ENCODE results near the gene RNF144A.
"Not testable (repeated sequence)": the region's sequence is repeated elsewhere in the genome, so short reads cannot be mapped to it uniquely, and the experiment has no call there.

RNF144A gene

DNA sequence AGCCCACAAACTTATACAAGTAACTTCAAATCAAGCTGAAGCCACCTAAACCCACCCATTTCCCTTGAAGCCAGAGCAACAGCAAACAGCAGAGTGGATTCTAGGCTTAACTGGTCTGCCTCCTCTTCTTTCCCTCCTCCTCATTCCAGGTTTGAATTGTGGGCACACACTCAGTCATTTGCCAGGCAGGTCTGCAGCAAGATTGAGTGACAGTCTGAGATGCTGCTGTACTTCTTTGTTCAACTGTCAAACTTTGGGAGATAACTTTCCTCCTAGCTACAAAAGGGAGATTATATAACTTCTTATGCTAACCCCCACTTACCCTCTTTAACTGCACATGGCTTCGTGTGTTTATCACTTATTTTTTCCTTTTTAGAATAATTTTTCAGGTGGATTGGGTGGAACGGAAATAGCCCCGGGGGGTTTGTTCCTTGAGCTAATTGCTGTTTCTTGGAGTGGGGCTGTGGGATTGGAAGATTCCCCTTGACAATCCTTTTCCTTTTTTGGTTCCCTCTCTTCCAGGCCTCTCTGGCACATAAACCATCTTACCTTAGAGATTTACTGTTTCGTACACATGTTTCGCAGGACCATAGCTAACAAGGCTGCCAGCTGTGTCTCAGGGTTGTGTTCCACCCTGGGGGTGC lies 55.0 kb downstream of the RNF144A start:
- DNase-seq (ENCODE audit: low read depth, low spot score), result no peak

DNA sequence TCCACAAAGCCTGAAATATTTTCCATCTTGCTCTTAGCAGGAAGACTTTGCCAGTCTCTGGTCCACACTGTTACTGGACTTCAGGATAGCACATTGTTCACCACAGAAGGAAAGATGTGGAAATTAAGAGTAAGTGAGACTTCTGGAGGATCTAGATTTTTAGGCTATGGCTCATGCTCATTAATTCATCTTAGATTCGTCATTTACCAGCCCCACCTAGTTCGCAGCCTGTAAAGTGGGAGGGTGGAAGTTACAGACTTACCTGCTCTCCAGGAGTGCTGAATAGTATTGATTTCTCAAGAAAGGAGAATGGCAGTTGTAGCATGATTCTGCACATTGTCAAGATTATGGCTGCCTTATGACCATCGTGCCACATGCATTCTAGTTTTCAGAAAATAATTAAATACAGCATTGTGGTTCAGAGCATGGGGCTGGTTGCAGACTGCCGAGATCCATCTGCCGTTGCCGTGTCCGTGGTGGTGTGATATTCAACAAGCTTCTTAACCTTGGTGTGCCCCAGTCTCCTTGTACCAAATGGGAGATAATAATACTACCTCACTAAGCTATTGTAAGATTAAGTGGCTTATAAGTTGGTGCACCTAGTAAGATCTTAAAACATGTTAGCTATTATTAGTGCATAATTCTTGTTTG lies 56.8 kb downstream of the RNF144A start:
- no peak for DNase-seq (ENCODE audit: low read depth, low spot score)

DNA sequence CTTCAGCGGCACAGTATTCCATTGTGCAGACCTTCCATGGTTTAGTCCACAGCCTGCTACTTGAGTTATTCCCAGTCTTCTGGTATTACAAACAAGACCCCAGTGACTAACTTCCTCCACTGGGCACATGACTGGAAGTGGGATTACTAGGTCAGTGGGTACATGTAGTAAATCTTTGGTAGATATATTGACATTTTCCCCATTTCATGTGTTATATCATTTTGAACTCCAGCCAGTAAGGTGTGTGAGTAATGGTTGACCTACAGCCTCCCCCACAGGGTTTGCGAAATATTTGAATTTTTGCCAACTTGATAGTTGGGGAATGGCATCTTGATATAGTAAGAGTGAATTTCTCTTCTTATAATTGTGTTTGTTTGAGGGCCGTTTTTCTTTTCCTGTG lies 58.8 kb downstream of the RNF144A start:
- DNase-seq (ENCODE audit: low read depth, low spot score), result no peak

GRCh38 chr2:6977113-6977741 lies 60.0 kb downstream of the RNF144A start:
- no peak for DNase-seq (ENCODE audit: low read depth, low spot score)

- DNase-seq (ENCODE audit: low read depth, low spot score), result no peak
Observed at GRCh38 chr2:6977786-6978185, 60.6 kb downstream of the RNF144A start.

DNA sequence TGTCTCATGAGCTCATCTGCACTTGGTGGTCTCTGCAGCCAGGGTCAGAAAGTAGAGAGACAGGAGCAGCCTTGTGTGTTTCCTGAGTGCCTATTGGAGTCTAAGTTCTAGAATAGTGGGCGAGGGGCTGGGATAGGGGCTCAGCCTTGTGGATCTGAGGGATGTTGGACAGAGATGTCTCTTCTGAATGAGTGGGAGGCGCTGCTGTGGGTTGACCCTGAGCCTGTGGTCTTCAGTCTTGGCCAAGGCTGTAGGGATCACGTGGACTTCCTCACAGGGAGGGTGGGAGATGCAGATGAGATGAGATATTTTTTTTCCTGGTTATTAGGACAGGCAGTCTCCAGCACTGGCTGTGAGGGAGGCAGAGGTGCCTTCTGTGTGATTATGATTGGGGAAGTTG lies 61.8 kb downstream of the RNF144A start:
- no peak for DNase-seq (ENCODE audit: low read depth, low spot score)

DNA sequence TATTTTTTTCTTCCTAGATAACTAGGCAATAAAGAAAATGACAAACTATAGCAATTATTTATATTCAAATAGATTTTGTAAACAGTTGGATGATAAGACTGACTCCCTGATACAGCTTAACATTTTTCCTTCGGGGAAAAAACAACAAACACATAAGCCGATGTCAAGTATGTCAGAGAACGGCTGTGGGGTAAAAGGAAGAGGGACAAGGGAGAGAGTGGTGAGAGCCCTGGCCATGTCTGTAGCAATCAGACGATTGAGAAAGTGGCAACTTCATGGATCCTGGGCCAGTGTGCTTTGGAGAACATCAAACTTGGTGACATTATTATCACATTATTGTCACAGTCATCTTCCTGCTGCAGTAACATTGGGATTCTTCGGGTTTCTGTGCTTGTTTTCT lies 65.2 kb downstream of the RNF144A start:
- no peak for DNase-seq (ENCODE audit: low read depth, low spot score)

GRCh38 chr2:6982934-6983589 lies 65.8 kb downstream of the RNF144A start:
- no peak for DNase-seq (ENCODE audit: low read depth, low spot score)

DNA sequence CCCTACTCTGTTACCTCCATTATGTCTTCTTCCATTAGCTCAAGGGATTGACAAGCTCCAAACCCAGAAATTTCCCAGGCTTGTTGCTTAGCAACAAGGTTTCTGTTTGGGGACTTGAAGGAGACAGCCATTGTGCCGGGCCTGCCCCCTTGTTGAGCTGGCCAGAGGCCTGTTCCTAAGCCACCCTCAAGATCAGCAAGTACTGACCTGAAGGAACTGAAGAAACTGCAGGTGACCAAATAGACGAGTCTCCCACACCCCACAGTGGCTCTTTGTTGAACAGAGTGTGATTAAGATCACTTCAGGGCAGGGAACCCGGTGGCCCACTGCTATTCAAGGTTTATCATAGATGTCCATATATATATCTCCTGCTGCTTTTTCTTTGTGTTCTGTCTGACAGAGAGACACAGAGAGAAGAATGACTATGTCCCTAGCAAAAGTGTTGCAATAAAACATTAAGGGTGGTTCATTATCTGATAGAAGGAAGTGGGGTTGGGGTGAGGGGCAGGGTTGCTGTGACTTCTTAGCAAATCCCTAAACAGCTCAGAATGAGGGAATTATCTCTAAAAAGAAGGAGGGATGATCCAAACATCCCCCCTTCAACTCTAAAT lies 69.2 kb downstream of the RNF144A start:
- no peak for DNase-seq (ENCODE audit: low read depth, low spot score)

DNA sequence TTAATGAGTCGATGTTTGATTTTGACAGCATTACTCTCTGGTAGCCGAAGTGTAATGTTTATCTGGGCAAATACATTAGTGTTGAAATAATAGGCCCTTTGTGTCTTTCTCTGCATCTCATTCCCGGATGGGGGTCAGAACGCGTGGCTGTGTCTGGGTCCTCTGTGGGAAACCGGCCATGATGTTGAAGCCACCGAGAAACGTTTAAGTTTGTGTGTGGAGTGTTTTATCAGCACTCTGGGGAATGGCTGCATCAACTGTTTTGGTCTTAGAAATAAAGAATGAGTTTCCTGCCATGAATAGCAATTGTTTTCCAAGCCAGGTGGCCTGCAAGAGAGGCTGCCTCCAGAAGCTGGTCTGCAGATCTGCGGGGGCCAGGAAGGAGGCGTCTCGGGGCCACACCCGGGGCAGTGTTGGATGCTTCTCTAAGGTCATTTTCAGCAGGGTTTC lies 69.7 kb downstream of the RNF144A start:
- no peak for DNase-seq (ENCODE audit: low read depth, low spot score)

DNA sequence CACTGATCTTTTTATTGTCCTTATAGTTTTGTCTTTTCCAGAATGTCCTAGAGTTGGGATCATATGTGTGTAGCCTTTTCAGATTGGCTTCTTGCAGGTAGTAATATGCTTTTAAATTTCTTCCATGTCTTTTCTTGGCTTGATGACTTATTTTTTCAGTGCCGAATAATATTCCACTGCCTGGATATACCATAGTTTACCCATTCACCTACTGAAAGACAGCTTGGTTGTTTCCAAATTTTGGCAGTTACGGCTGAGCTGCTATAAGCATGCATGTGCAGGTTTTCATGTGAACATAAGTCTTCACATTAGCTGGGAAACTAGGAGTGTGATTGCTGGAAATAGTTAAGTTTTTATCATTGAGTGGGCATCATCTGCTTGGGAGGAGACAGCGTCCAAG lies 73.7 kb downstream of the RNF144A start:
- no peak for DNase-seq (ENCODE audit: low read depth, low spot score)

DNA sequence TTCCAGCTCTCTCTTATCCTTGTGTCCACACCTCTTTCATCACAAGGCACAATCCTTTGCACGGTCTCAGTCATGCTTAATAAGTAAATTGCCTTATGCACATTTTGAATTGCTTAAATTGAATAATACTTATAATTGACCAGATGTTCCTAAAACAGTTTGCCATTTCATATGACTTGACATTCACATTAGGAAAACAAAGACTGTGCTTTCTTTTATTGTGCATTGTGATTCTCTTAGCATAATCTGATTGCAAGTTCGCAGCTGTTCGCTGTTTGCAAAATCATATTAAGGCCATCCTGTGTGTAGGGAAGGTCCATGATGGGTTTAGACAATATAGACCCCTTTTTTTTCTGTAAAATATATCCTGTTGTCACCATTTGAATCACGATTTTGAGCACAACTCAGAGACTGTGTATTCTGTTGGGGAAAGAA lies 75.6 kb downstream of the RNF144A start:
- no peak for DNase-seq (ENCODE audit: low read depth, low spot score)

DNA sequence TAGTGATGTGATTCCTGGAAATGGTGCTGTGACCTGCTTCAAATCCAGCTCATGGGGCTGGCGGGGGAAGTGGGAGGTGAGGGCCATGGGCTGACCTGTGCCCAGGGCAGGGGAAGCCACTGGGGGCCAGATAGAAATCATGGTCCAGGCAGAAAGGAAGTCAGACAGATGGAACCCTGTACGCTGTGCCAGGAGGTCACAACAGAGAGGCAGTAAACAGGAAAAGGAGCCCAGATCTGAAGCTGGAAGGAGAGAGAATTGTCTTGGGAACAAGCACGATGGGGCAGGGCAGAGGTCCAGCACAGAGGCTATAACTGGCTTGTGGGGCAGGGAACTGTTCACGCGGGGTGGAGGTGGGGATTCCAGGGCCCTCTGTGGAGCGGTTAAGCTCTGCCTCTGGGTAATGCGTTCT lies 76.0 kb downstream of the RNF144A start:
- DNase-seq (ENCODE audit: low read depth, low spot score), result no peak

DNA sequence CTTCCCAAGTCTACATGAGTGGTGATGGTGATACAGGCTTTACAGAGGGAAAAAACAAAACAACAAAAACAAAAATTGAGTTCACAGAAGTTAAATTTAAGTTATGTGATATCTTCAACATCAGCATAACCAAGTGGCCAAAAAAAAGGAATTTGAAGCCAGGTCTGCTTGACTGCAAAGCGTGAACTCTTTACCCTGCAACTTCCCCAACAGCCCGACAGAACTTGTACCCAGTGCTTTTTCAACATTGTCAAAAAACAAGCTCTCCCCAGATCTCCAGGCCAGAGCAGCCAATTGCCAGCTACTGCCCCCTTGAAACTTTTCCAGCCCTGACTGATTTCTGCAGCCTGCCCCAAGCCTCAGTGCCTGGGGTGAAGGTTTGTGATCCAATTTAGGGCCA lies 76.7 kb downstream of the RNF144A start:
- no peak for DNase-seq (ENCODE audit: low read depth, low spot score)

GRCh38 chr2:6994536-6995128 lies 77.4 kb downstream of the RNF144A start:
- DNase-seq (ENCODE audit: low read depth, low spot score), result no peak

DNA sequence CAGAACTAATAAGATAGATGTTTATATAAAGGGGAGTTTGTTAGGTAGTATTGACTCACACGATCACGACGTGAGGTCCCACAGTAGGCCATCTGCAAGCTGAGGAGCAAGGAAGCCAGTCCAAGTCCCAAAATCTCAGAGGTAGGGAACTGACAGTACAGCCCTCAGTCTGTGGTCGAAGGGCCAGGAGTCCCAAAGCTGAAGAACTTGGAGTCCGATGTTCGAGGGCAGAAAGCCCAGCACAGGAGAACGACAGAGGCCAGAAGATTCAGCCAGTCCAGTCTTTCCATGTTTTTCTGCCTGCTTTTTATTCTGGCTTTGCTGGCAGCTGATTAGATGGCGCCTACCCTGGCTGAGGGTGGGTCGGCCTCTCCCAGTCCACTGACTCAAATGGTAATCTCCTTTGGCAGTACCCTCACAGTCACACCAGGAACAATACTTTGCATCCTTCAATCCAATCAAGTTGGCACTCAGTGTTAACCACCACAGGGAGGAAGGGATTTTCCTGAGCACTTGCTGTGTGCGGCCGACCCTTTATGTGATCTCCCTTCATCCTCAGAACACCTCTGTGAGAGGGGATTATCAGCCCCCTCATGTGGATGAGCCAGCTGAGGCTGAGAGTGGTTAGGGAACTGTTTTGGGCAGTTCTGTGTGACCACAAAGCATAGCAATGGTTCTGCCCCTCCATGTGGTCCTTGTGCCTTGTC lies 78.3 kb downstream of the RNF144A start:
- DNase-seq (ENCODE audit: low read depth, low spot score), result no peak

- DNase-seq (ENCODE audit: low read depth, low spot score), result no peak
Observed at GRCh38 chr2:6999211-6999877, 82.1 kb downstream of the RNF144A start.

GRCh38 chr2:7001395-7001794 lies 84.2 kb downstream of the RNF144A start:
- DNase-seq (ENCODE audit: low read depth, low spot score), result not testable (repeated sequence)

- no peak for DNase-seq (ENCODE audit: low read depth, low spot score)
Observed at GRCh38 chr2:7003895-7004294, 86.7 kb downstream of the RNF144A start.

DNA sequence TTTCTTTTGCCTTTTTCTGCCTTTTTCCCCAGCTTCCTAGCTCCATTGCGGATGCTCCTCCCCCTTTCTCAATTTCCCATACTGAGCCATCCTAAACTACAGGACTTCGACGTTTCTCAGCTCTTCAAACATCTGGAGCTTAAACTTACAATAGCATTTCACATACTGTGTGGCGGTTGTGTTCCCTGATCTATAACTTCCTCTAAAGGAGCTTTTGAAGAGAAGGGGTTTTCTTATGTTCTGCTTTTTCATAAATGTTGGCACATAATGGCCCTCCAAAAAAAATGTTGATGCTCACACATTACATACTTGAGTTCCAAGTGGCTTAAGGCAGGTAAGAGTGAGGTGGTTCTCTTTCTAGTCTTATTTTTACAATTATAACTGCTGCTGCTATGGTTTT lies 87.4 kb downstream of the RNF144A start:
- no peak for DNase-seq (ENCODE audit: low read depth, low spot score)

- no peak for DNase-seq (ENCODE audit: low read depth, low spot score)
Observed at GRCh38 chr2:7007488-7007845, 90.3 kb downstream of the RNF144A start.

All from activated CD4-positive, CD25-positive, alpha-beta regulatory T cell treated with anti-CD3 and anti-CD28 coated beads, Interleukin-2, amount 50 U/mL, for 16 hours (primary cell).